Astrocyte of the spinal cord (primary cell): ENCODE measurements around the gene PRPF6.

Source experiments
- DNase-seq: peaks from one replicate; pipeline ENCODE4 v3.0.0; 2011; ENCODE audit warnings: low read depth, low spot score
- H3K4me3 ChIP-seq: 2 replicates; pipeline ENCODE4 v1.5.1; 2011; ENCODE audit warnings: low read depth, mild to moderate bottlenecking, low read length, moderate library complexity
- CTCF ChIP-seq: IDR thresholded peaks from 2 replicates; pipeline ENCODE4 v1.5.1; 2012; ENCODE audit warnings: low read depth, mild to moderate bottlenecking, low read length, inconsistent platforms
- in situ Hi-C: cut with HindIII; loops from 2 replicates; pipeline ENCODE4 v1.10.0; 2017; ENCODE audit warnings: low sequenced_read_pairs

PRPF6 gene

GRCh38 chr20:63982937-63983336 is 2.0 kb downstream of the PRPF6 start:
- no peak for DNase-seq
- TF ChIP-seq CTCF: no peak
- H3K4me3 ChIP-seq: no peak overlapping the region
- in situ Hi-C loops: no loop called here

GRCh38 chr20:64000906-64001305 is 20.0 kb downstream of the PRPF6 start:
- in situ Hi-C loops: no loop called here
- no peak for TF ChIP-seq CTCF

GRCh38 chr20:64001607-64002011 is 20.7 kb downstream of the PRPF6 start:
- no peak overlapping the region for H3K4me3 ChIP-seq
- DNase-seq: peak; percentile 22
- in situ Hi-C loops: no loop called here
- no peak for TF ChIP-seq CTCF

More at GRCh38 chr20:64000906-64001305, 20.0 kb downstream of the PRPF6 start:
- DNase-seq: no peak
- no peak overlapping the region for H3K4me3 ChIP-seq

GRCh38 chr20:64003960-64004725 is 23.2 kb downstream of the PRPF6 start:
- in situ Hi-C loops: no loop called here
- DNase-seq: no peak

DNA sequence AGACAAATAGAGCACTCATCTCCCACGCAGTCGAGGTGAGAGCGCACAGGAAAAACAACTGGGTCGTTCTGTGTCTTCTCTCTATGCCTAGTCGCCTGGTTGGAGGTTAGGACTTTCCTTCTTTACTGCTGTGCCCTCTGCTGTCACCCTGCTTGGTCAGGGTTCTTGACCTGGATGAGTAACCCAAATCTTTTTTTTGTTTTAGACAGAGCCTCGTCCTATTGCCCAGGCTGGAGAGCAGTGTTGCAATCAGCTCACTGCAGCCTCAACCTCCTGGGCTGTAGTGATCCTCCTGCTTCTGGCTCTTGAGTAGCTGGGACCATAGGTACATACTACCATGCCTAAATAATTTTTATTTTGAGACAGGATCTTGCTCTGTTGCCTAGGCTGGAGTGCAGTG is 24.5 kb downstream of the PRPF6 start:
- in situ Hi-C loops: no loop called here
- no peak for TF ChIP-seq CTCF

More at GRCh38 chr20:64003960-64004725, 23.2 kb downstream of the PRPF6 start:
- no peak for TF ChIP-seq CTCF
- no peak overlapping the region for H3K4me3 ChIP-seq

GRCh38 chr20:64006490-64006889 is 25.6 kb downstream of the PRPF6 start:
- in situ Hi-C loops: no loop called here
- no peak for TF ChIP-seq CTCF
- H3K4me3 ChIP-seq: no peak overlapping the region
- DNase-seq: no peak

More for the DNA sequence above, 24.5 kb downstream of the PRPF6 start:
- H3K4me3 ChIP-seq: no peak overlapping the region
- no peak for DNase-seq
